Keratinocyte (primary cell): ENCODE results near the gene SLC5A1.

Experiments used
- EZH2 ChIP-seq: IDR thresholded peaks from one replicate; pipeline ENCODE4 v1.6.1; 2012; ENCODE audit warnings: inconsistent platforms, mild to moderate bottlenecking, low read length, moderate library complexity
- TF ChIP-seq, protein P1 (sequence below), 3 experiments: IDR thresholded peaks in 1 of 3; conservative IDR thresholded peaks in 1 of 3; optimal IDR thresholded peaks in 1 of 3; 2 replicates in 2 of 3; 3 replicates in 1 of 3; pipeline versions ENCODE3 to v1.5.1; 2011; ENCODE audit warnings: low read length in 3 of 3, mild to moderate bottlenecking in 3 of 3, moderate library complexity in 2 of 3, control low read depth in 1 of 3, inconsistent platforms in 1 of 3; ENCODE audit not compliant: insufficient read depth in 2 of 3; ENCODE audit errors: extremely low read depth in 1 of 3

GRCh38 chr22:32103658-32104315 is 60.7 kb downstream of the SLC5A1 start:
- TF ChIP-seq, protein P1, sequence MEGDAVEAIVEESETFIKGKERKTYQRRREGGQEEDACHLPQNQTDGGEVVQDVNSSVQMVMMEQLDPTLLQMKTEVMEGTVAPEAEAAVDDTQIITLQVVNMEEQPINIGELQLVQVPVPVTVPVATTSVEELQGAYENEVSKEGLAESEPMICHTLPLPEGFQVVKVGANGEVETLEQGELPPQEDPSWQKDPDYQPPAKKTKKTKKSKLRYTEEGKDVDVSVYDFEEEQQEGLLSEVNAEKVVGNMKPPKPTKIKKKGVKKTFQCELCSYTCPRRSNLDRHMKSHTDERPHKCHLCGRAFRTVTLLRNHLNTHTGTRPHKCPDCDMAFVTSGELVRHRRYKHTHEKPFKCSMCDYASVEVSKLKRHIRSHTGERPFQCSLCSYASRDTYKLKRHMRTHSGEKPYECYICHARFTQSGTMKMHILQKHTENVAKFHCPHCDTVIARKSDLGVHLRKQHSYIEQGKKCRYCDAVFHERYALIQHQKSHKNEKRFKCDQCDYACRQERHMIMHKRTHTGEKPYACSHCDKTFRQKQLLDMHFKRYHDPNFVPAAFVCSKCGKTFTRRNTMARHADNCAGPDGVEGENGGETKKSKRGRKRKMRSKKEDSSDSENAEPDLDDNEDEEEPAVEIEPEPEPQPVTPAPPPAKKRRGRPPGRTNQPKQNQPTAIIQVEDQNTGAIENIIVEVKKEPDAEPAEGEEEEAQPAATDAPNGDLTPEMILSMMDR (optimal IDR thresholded peaks at IDR 0.05 in 1 of 3, IDR thresholded peaks at IDR 0.05 in 1 of 3, conservative IDR thresholded peaks at IDR 0.05 in 1 of 3; ENCODE audit: extremely low read depth in 1 of 3, insufficient read depth in 2 of 3, low read length in 3 of 3): peak in 2 of 3 experiments; percentile 8 to 21
- no peak for TF ChIP-seq EZH2
